Measurements from ENCODE around the gene WNT8B. TPM values are rescaled to one million over a fixed set of nuclear protein-coding genes. Genes with fewer than 3 reads are reported as not detected.

WNT8B gene
- total and polyA plus RNA-seq, 2 donors (not counting 1 experiment from before 2014, with no cell fraction given): not detected

DNA sequence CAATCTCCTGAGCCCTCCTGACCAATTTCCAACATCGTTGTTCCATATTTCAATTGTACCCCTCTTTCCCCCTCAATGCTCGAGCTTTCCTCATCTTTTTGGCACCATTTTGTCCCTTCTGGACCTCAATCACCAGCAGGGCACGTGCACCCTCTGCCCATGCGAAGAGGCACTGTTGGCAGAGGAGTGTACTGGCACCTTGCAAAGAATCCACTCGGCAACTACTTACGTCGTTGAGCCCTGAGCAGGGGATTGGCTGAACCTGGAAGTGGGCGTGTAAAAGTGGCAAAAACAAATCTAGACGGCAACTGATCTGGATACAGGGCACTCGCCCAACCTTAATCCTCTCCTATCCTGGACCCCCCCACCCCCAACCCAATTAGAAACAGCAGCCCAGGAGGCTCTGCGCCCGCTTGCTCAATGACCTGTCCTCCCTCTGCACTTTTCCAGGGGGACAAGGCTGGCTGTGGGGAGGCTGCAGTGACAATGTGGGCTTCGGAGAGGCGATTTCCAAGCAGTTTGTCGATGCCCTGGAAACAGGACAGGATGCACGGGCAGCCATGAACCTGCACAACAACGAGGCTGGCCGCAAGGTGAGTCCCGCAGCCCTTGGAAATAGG, 18.8 kb downstream of the WNT8B start:
- Histone ChIP-seq H3K4me1 (ENCODE audit: control insufficient read depth in 2 of 2, insufficient read depth in 2 of 2, low read length in 2 of 2) (peaks cover 7 to 20% of the 10 kb centered on the region in 2 donors), H3K9me3 (ENCODE audit: control extremely low read depth in 1 of 3, control insufficient read depth in 2 of 3, insufficient read depth in 1 of 3, low read length in 2 of 3) (no peaks in the 10 kb centered on the region), H3K9ac (ENCODE audit: low read length) (peak overlapping the region; percentile 68), H3K79me2 (ENCODE audit: control insufficient read depth, insufficient read depth, low read length) (no peaks in the 10 kb centered on the region), H3K36me3 (replicated peaks in 1 of 2; ENCODE audit: control extremely low read depth in 1 of 2, control insufficient read depth in 1 of 2, extremely low read depth in 1 of 2, insufficient read depth in 2 of 2, low read length in 1 of 2) (no peaks in the 10 kb centered on the region), H3K27me3 (replicated peaks in 1 of 4; ENCODE audit: control extremely low read depth in 1 of 4, control insufficient read depth in 3 of 4, insufficient read depth in 4 of 4, low read length in 3 of 4) (peaks cover 0 to 32% (median 20%) of the 10 kb centered on the region in 4 experiments), H2AFZ (ENCODE audit: insufficient read depth, low read depth, low read length, poor library complexity, severe bottlenecking) (peak overlapping the region; percentile 83), H4K20me1 (ENCODE audit: control insufficient read depth, insufficient read depth, low read length, poor library complexity, severe bottlenecking) (no peaks in the 10 kb centered on the region), H3K4me2 (replicated peaks; ENCODE audit: low read depth, low read length, poor library complexity, severe bottlenecking) (peak overlapping the region; percentile 95), H3K4me3 (ENCODE audit: control extremely low read depth in 1 of 5, extremely low read depth in 1 of 5, insufficient read depth in 1 of 5, low read depth in 2 of 5, low read length in 4 of 5) (peak overlapping the region; percentile 57 to 81 (median 64)), H3K27ac (ENCODE audit: low read length in 2 of 2) (no peak overlapping the region)
- CTCF ChIA-PET: interaction anchor here (0.6 to 2.8 kb wide), 9 partner anchors 12 to 178 kb away, joined by 3 to 16 read pairs (median 4); no protein-coding TSS in a partner anchor
- TF ChIP-seq, protein P1, sequence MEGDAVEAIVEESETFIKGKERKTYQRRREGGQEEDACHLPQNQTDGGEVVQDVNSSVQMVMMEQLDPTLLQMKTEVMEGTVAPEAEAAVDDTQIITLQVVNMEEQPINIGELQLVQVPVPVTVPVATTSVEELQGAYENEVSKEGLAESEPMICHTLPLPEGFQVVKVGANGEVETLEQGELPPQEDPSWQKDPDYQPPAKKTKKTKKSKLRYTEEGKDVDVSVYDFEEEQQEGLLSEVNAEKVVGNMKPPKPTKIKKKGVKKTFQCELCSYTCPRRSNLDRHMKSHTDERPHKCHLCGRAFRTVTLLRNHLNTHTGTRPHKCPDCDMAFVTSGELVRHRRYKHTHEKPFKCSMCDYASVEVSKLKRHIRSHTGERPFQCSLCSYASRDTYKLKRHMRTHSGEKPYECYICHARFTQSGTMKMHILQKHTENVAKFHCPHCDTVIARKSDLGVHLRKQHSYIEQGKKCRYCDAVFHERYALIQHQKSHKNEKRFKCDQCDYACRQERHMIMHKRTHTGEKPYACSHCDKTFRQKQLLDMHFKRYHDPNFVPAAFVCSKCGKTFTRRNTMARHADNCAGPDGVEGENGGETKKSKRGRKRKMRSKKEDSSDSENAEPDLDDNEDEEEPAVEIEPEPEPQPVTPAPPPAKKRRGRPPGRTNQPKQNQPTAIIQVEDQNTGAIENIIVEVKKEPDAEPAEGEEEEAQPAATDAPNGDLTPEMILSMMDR (IDR thresholded peaks at IDR 0.05): no peak
- TF ChIP-seq EZH2 (IDR thresholded peaks at IDR 0.05; ENCODE audit: borderline replicate concordance, insufficient read depth, low read depth, low read length, poor library complexity, severe bottlenecking): no peak
- DNase-seq (peak; percentile 95), ATAC-seq (ENCODE audit: low read depth) (peak; percentile 99)
- POLR2A ChIA-PET: no interaction called here
- Mint-ChIP-seq H3K27ac (no peak overlapping the region), H3K4me3 (peak overlapping the region; percentile 85), H3K9me3 (ENCODE audit: insufficient read depth) (no peaks in the 10 kb centered on the region), H3K4me1 (peaks cover 14% of the 10 kb centered on the region), H3K27me3 (peaks cover 31% of the 10 kb centered on the region)
- intact Hi-C loops (cut with micrococcal nuclease): loop anchor here (1.0 to 5.0 kb wide), 4 partner anchors 36 to 134 kb away; partner anchors contain the start of genes HIF1AN, SCD and SEC31B
- 3% methylated on average over 16 of the region's 19 CpGs for WGBS (ENCODE audit: insufficient coverage)

Data from B cell (primary cell).